Cerebellar cortex (tissue), 1 donor: ENCODE measurements around the gene HMGN1.

Experiments used
- DNase-seq: peaks from one replicate; pipeline ENCODE4 v3.0.0-alpha.2; 2015; ENCODE audit warnings: low spot score

The HMGN1 gene

DNA sequence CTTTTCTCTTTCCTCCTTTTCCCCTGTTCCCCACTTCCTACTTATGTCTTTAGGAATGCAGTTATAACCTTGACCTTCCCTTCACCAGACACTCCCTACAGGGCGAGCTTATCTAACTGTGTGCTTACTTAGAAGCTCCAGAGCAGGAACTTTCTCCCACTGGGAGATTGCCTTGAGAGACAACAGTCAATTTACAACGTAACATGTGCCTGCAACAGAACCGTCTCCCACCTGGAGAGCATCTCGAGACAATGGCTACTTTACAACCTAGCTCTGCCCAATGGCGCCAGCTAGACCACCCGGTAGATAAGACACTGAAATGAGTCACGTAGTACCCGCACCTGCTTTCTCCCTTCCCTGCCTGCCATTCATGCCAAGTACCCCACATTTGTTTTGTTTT lies 16.7 kb downstream of the HMGN1 start:
- no peak for DNase-seq

DNA sequence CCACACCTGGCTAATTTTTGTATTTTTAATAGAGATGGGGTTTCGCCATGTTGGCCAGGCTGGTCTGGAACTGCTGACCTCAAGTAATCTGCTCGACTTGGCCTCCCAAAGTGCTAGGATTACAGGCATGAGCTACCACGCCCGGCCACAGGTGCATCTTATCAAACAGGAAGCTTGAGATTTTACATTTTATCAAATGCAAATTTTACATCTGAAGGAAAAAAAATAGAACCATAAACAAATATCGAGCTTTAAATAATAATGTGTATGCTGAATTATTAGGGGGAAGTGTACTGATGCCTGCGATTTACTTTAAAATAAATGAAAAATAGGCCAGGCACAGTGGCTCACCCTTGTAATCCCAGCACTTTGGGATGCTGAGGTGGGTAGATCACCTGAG lies 18.9 kb downstream of the HMGN1 start:
- no peak for DNase-seq

DNA sequence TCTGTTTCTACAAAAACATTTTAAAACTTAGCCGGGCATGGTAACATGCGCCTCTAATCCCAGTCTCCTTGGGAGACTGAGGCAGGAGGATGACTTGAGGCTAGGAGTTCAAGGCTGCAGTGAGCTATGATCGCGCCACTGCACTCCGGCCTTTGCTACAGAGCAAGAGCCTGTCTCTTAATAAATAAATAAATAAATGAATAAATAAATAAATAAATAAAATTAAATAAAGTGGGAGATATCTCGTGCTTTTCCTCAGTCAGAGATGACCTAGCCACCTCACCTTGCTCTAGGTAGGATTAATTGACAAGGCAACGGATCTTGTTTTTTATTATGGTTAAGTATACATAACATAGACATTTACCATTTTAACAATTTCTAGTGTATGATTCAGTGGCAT lies 21.2 kb downstream of the HMGN1 start:
- DNase-seq: no peak

DNA sequence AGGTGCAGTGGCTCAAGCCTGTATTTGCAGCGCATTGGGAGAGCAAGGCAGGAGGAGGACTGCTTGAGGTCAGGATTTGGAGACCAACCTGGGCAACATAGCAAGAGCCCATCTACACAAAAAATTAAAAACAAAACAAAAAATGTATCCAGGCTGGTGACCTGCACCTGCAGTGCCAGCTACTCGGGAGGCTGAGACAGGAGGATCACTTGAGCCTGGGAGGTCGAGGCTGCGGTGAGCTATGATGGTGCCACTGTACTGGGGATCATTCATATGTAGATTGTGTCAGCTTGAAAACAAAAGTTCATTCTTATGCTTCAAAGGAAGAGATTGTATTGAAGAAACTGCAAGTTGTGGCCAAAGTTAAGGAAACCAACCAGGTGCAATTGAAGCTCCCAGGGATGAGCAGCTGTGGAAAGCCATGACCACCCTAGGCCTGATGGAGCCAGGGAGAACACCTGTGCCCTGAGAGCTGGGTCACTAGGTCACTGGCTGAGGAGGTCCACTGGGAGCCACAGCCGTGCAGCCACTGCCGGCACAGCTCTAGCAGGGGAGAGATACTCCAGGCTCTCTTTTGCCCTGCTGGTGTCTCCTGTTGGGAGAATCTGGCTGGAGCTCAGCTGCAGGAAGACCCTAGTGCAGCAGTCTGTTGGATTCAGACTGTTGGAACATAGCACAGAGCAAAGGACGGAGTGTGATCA lies 22.1 kb downstream of the HMGN1 start:
- DNase-seq: no peak

DNA sequence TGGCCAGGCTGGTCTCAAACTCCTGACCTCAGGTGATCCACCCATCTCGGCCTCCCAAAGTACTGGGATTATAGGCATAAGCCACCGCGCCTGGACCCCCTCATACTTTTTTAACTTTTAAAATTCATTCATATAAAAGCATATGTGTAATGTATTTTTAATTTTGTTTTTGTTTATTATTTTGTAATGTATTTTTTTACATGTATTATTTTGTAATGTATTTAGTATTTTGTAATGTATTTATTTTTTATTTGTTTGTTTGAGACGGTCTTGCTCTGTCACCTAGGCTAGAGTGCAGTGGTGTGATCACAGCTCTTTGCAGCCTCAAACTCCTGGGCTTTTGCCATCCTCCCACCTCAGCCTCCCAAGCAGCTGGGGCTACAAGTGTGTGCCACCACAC lies 23.4 kb downstream of the HMGN1 start:
- DNase-seq: no peak

DNA sequence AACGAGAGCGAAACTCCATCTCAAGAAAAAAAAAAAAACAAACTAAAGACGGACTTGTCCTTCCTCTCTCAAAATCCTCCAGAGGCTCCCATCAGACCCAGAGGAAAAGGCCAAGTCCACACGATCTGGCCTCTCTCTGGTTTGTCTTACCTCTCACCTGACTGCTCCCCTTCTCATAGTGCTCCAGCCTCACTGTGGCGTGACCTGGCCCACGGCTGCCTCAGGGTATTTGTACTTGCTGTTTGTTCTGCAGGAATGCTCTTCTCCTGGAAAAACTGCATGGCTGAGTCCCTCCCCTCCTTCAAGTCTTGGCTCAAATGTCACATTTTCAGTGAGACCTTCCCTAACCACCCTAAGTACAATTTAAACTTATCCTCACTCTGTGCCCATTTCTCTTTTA lies 27.5 kb downstream of the HMGN1 start:
- no peak for DNase-seq

DNA sequence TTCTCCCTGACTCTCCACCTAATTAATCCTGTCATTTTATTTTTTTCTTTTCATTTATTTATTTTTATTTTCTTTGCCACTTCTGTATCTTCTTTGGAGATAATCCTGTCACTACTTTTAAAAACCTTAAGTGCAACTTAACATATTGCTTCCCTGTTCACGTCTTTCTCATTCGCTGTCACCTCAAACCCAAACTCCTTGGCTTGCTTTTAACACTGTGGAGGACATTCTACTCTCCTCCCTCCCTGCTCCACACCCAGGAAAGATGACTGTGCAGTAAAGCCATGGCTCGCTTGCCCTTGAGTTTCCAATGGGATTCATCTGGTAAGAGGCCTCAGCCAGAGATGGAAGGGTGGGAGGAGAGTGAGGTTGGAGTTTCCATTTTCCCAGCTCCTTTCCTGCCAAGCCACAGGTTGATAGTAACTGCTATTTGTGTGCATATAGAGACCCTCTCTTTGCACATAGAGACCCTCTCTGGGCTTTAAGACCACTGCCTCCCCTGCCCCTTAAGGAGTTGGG lies 29.0 kb downstream of the HMGN1 start:
- DNase-seq: no peak

DNA sequence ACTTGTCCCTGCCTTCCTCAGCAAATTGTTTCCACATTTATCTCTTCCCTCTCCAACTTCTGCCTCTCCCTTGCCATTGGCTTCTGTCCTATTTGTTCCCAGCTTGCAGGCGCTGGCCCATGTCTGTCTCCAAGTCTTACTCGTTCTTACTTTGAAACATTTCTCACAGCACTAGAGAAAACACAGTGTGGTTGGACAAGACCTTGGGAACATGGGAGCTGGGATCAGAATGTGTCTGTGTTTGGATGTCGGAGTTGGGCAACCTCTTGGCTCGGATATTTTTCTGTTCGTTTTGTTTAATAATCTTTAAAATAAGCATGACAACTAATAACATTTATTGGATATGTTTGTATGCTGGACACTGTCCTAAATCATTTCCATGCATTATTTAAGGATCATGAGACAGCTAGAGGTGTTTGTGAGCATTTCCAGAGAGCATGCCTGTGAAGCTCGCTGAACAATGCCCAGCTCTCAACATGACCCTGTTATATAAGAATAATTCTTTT lies 29.6 kb downstream of the HMGN1 start:
- DNase-seq: no peak

DNA sequence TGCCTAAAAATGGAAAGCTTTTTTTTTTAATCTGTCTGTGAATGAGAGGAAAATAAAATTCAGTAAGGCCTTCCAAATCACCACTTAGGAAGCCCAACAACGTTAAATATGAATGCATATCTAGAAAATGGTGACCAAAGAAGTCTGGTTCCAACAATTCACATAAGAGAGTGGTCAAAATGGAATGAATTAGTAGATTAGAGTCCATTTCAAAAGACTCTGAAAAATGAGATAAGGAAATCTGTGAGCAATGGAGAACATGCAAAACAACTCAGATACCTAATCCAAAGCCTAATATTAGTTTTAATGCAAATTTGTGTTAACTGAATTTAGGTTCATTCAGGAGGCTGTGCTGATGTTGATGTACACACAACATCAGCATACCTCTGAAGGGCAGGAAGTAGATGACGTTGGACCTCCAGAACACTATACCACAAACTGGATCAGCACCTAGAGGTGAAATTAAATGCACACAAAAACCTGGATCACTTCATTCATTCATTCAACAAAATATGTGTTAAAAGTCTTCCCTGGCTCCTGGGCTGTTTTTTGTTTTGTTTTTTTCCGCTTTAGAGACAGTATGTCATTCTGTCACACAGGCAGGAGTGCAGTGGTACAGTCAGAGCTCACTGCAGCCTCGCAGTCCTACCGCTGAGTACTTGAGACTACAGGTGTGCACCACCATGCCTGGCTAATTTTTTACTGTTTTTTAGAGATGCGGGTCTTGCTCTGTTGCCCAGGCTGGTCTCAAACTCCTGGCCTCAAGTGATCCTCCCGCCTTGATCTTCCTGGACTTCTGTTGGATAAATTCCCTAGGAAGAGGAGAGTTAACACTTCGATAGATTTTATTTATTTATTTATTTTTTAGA lies 30.6 kb downstream of the HMGN1 start:
- no peak for DNase-seq

DNA sequence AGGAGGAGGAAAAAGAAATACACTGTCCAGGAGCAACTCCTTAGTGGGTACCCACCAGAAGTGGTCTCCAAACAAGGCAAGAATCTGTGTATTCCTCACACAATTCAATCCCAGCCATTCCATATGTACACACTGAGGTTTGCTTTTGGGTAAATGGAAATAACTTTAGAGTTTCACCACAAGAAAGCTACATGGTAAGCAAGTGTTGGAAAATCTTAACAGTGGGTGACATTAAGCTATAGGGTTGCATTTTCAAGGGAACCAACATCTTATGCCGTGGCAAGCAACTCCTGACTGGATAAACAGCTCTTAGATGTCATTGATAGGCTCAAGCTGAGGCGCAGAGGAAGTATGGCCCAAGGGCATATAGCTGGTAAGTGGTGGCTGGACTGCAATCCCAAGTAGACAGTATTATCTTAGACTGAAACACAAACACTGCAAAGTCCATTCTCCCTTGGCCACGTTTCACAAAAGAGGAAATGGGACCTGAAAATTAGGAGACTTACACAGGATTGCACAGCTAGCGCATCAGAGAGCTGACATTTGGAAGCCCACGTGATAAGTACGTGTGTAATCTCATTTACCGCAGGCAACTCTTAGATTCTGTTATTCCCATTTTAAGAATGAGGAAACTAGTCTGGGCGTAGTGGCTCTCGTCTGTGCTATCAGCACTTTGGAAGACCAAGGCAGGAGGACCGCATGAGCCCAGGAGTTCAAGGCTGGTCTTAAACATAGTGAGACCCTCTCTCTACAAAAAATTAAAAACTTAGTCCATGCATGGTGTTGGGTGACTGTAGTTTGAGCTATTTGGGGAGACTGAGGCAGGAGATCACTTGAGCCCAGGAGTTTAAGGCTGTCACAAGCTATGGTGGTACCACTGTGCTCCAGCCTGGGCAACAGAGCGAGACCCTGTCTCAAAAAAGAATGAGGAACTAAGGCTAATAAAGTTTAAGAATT lies 31.5 kb downstream of the HMGN1 start:
- no peak for DNase-seq

DNA sequence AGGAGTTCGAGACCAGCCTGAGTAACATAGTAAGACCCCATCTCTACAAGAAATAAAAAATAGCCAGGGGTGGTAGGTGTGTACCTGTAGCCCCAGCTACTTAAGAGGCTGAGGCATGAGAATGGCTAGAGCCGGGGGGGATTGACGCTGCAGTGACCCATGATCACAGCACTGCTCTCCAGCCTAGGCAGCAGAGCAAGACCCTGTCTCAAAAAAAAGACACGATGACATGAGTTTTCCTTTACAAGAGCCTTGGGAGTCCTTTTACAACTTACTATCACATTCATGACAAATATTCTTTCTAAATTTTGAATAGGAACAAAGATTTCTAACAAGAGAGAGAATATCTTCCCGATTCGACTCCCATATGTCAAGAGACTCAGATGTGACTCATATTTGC lies 32.2 kb downstream of the HMGN1 start:
- DNase-seq: no peak

DNA sequence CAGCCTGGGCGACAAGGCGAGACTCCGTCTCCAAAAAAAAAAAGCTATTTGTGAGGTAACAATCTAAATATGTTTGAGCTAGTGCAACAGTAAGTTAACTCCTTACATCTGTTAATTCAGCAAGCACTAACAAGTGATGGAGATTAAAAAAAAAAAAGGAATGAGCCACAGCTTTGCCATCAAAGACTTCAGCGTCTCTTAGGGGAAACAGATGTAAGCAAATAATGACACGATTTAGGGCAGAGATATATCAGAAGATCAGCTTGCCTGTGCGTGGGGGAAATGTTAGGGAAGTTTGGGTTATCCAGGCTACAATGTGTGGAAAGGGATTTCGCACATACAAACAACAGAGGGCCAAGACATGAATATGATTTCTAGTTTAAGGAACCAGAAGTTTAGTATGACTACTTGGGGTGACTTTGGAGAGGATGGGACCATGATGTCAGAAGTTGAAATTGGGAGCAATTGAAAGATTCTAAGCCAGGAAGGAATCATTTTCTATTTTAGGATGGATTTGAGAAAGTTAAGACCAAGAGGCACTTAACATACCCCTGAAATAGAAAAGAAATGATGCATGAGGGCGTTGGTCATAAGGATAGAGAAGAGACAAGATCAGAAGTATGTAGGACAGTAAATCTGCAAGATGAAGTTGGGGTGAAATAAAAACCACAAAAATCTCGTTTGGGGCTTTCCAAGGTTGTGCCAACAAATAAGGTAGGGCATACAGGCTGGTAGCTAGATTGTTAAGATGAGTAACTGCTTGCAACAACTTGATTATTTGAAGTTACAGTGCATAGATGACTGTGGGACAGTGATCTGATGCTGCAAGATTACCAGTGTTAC lies 33.1 kb downstream of the HMGN1 start:
- no peak for DNase-seq

DNA sequence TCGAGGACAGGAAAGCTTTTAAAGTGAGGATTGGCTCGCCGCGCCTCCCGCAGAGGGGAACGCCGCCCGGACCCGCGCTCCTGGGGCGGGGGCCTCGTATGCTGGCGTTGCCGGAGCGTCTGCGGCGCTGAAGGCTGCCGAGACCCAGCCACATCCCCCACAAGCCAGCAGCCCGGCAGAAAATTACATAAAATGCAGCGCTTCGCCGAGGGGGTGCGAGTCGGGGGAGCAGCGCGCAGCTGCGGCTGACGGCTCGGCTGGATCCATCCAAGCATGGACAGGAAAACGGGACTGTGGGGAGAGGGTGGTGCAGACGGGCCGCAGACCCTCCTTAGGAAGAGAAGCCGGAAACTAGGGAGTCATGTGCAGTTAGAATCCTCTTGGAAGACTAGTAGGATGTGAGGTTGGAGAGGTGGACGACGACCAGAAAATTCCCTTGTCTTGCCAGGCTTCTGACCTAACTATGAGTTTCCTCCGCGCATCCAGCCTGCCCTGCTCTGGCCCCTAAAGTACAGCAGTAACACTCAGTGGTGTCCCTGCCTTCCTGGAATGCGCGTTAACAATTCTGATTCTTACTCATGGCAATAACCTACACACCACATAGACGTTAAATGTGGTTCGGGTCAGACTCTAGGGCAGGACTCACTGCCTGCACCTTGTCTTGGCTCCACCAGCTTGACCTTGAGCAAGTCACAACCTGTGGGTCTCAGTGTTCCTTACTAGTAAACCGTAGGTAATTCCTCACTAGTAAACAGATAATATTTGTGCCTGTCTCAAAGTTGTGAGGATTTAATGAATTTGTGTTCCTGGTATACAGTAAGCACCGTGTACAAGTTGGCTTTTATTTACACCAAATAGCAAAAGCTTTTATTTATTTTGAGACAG lies 34.5 kb downstream of the HMGN1 start:
- DNase-seq: peak; percentile 70

DNA sequence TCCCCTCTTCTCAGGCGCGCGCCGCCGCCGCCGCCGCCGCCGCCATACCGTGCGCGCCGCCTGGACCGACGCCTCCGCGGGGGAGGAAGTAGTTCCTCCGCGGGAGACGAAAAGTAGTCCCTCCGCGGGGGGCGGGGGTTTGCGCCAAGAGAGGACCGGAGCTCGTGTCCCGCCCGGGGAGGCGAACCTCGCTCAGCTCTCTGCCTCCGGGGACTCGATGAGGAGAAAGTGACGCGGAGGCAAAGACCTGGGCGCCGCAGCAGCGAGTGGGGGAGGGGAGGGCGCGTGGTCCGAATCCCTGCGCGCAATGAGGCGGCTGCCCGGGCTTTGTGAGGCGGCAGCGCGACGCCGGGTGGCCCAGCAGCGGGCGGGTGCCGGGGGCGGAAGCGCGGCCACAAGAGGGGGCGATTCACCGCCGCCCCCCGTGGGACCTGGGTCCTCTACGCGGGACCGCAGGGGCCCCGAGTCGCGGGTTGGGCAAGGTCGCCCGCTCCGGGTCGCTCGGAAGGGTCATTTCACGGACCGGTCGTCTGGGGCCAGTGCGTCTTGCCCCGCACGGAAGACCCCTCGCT lies 35.2 kb downstream of the HMGN1 start, which contains the start of gene BRWD1:
Gene BRWD1, minus strand, starts transcription at position 62 of the 572 bp plus-strand sequence. CDS start 141 bp downstream, outside the sequence.
- peak; percentile 65 for DNase-seq

DNA sequence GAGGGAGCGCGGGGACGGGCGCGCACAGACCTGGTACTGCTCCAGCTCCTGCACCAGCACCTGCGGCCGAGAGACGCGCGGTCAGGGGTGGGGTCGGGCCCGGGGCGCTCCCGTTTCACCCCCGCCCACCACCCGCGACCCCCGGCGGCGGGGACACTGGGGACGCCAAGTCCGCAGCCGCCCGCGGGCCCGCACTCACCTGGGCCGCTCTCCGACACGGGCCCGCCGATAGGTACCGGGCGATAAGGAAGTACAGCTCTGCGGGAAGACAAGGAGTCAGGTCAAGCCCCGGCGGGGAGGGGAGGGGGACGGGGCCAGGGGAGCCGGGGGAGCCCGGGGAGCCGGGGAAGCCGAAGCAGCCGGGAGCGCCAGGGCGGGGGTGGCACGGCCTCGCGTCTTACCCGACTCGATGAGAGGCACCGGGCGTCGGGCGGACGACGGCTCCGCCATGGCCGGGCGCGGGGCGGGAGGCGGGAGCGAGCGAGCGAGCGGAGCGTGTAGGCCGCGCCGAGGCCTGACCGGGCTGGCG lies 35.8 kb downstream of the HMGN1 start:
- DNase-seq: peak; percentile 30

DNA sequence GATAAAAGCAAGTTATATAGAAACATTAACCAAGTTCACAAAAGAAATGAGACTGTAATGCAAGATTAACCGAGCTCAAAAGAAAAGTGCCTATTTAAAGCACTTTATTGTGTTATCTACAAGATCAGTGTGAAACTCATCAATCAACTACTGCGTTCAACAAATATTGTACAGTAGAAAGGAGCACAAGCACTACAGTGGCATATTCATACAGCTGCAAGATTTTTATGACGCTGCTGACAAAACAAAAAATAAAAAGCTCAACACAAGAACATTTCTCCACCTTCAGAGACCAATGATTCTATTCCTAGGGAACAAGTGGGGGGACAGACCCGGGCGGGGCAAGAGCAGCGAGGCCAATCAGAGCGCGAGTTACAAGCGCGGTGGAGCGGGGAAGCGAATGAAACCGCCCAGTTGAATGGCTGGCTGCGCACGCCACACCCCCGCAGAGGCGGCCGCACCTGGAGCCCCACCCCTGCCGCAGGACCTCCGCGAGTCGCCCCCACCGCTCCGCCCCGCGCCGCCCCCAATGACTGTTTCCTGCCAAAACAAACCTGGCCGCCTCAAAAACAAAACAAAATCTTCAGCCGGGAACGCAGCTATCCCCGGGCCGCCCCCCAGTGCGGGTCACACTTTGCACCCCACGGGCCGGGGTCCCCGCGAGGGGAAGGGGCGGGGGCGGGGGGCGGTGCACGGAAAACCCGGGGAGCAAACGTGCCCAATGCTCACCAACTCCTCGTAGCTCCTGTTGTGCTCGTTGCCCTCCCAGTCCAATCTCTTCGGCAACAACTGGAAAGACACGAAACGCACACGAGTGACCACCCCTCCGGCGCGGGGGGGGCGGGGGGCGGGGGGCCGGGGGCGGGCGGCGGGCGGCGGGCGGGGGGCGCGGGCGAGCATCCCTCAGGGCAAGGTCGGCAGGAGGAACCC lies 36.5 kb downstream of the HMGN1 start:
- DNase-seq: peak; percentile 96

DNA sequence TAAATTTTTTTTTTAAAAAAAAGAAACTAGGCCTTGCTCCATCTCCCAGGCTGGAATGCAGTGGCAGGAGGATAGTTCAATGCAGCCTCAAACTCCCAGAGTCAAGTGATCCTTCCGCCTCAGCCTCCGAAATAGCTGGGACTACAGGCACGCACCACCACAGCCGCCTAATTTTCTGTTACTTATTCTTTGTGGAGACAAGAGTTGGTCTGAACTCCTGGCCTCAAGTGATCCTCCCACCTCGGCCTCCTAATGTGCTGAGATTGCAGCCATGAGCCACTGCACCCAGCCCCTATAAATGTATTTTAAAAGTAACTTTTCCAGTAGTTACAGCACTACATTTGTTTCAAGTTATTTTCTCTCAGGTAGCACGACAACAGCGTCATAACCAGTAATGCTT lies 37.7 kb downstream of the HMGN1 start:
- DNase-seq: no peak

DNA sequence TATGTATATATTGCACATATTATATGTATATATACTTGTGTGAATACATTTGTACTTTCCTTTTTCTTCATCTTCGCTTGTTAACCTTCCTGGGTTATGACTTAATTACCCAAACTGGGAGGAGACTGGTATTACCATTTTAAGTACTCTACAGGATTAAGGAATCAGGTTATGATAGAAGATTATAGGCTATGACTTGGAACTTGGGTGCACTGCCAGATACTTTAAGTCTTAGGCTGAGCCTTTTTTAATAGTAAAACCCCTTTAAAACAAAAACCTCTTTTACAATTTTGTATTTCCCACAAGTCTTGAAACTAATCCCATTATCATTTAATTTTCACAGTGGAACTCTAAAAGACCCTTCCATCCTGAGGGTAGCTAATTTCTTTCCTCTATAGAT lies 41.4 kb downstream of the HMGN1 start:
- no peak for DNase-seq
